CD1c-positive myeloid dendritic cell (primary cell): Measurements from ENCODE around the gene PLET1.
"Not testable (repeated sequence)": the region's sequence is repeated elsewhere in the genome, so short reads cannot be mapped to it uniquely, and the experiment has no call there.

Experiments used
- DNase-seq: peaks from one replicate; pipeline ENCODE4 v3.0.0-alpha.2; 2016; ENCODE audit errors: extremely low spot score

The PLET1 gene

DNA sequence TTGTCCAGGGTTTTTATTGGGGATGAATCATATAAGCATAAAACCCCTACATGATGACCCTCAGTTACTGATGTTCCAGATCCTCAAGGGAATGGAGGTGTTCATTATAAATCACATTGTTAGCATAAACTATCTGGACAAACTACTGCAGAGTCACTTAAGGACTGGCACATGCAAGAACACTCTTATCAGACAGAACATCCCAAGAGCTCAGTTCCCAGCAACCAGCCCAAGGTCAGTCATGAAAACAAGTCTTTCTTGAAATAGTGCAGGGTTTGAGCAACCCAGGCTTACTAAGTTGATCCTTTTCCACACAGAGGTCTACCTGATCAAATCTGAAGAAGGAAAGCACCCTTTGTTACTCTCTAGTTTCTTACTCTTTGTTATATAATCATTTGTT lies 48.0 kb downstream of the PLET1 start:
- DNase-seq: no peak

DNA sequence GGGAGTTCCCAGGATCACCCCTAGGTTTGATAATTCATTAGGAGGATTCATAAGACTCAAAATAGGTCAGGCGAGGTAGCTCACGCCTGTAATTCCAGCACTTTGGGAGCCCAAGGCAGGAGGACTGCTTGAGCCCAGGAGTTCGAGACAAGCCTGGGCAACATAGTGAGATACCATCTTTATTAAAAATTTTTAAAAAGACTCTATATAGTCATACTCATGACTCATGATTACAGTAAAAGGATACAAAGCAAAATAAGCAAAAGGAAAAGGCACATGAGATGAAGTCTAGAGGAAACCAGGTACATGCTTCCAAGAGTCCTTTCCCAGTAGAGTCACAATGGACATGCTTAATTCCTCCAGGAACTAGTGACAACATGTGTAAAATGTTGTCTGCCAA lies 48.4 kb downstream of the PLET1 start:
- no peak for DNase-seq

DNA sequence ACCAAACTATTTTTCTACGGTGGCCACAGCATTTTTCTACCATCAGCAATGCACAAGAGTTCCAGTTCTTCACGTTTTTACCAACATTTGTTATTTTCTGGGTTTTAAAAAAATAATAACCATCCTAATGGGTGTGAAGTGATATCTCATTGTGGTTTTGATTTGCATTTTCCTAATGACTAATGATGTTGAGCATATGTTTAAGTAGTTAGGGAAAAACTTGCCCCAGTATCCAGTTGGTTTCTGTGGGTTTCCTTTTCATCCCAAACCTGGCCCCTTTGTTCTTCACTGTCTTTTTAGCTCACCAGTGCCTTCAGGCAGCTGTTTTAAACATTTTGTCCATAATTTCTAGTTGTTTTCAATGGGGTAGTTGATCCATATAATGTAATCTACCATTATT lies 49.1 kb downstream of the PLET1 start:
- no peak for DNase-seq

DNA sequence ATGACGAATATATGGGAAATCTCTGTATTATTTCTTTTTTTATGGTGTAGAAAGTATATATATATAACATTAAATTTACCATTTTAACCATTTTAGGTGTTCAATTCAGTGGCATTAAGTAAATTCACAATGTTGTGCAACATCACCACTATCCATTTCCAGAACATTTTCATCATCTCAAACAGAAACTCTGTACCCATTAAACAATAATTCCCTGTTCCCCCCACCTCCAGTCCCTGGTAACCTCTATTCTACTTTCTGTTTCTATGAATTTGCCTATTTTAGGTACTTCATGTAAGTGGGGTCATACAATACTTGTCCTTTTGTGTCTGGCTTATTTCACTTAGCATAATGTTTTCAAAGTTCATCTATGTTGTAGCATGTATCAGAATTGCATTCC lies 49.8 kb downstream of the PLET1 start:
- no peak for DNase-seq

DNA sequence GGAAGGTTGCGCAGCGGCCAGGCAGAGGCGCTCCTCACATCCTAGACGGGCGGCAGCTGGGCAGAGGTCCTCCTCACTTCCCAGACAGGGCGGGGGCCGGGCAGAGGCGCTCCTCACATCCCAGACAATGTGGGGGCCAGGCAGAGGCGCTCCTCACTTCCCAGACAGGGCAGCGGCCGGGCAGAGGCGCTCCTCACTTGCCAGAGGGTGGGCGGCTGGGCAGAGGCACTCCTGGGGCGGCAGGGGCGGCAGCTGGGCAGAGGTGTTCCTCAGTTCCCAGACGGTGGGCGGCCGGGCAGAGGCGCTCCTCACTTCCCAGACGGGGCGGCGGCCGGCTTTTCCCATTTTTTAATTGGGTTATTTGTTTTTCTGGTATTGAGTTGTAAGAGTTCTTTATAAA lies 54.6 kb downstream of the PLET1 start:
- no peak for DNase-seq

DNA sequence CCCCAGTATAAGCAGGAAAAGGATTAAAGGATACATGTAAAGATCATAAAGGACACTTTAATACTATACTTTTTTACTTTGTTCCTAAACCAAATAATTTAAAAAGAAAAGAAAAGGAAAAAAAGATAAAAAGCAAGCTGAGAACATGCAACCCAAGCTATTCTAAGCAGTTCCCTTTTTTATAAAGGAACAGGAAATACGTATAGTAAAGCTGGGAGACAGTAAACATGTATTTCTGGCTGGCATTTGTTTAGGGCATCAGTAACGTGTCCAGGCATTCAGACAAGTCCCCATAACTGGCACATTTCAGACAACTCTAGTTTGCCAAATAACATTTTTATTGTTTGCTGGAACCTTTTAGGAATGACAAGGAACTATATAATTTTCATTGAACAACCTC lies 60.4 kb downstream of the PLET1 start:
- no peak for DNase-seq

DNA sequence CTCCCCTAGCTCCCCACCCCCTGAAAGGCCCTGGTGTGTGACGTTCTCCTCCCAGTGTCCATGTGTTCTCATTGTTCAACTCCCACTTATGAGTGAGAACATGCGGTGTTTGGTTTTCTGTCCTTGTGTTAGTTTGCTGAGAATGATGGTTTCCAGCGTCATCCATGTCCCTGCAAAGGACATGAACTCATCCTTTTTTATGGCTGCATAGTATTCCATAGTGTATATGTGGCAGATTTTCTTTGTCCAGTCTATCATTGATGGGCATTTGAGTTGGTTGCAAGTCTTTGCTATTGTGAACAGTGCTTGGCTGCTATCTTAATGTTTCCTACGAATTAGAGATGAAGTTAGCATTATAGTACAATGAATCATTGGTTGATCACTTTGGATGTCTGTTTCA lies 61.6 kb downstream of the PLET1 start:
- not testable (repeated sequence) for DNase-seq
